Measurements from ENCODE around the gene C10orf62.

- TF ChIP-seq CEBPB (IDR thresholded peaks at IDR 0.05; ENCODE audit: borderline replicate concordance, low read depth, low read length), result no peak
- no peak for TF ChIP-seq ZNF24 (IDR thresholded peaks at IDR 0.05)
- no peak for TF ChIP-seq ZBTB43 (CRISPR knock-in tag; conservative IDR thresholded peaks at IDR 0.05)
- no peak for TF ChIP-seq EZH2 (conservative IDR thresholded peaks at IDR 0.05; ENCODE audit: low read depth, low read length)
These were observed 17.6 kb downstream of the C10orf62 start for GRCh38 chr10:97607095-97607636.
